Erythroblast (primary cell): Measurements from ENCODE around the gene MED10.

Source experiments
- GATA1 ChIP-seq: IDR thresholded peaks from 2 replicates; pipeline ENCODE4 v1.6.1; 2011; ENCODE audit warnings: low read depth, mild to moderate bottlenecking, control low read depth, low read length, moderate library complexity
- POLR2A ChIP-seq: IDR thresholded peaks from 2 replicates; pipeline ENCODE4 v1.6.1; 2011; ENCODE audit warnings: mild to moderate bottlenecking, low read length

DNA sequence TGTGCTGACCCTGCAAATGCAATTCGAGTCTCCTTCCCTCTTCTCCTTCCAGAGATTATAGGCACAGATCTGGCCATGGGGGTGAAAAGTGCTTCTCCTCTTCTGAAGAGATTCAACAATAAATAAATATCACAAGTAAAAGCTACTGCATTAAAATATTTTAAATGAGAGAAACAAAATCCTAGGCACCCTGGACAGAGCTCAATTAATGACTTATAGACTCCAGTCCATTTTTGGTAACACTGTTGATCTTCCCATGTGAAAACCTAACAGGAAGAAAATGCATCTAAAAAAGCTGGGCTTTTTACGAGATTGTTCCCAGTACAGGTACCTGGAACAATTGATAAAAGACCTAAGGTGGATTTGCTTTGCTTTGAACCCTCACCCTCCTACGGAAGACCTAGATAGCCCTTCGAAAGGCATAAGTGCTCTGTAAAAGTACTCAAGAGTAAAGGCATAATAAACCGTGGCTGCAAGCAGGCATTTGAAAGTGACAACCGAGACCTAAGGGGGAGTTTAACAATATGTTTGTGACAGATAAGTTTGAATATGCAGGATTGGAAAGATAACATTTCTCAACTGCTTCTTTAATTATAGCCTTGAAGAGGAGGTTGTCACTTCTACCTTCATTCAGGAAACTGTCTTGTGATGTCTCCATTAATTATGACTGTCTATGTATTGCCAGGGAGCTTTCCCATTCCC lies 29.4 kb upstream of the MED10 start:
- TF ChIP-seq POLR2A = no peak
- TF ChIP-seq GATA1 = no peak
